GM21360 (cell line): ENCODE measurements around the gene MVK.

Source experiments
- ATAC-seq: cut with Tn5 transposase; IDR thresholded peaks from one replicate; pipeline ENCODE4 v1.9.1; 2021; ENCODE audit warnings: mild to moderate bottlenecking, moderate library complexity; ENCODE audit not compliant: unreplicated experiment

Gene MVK

DNA sequence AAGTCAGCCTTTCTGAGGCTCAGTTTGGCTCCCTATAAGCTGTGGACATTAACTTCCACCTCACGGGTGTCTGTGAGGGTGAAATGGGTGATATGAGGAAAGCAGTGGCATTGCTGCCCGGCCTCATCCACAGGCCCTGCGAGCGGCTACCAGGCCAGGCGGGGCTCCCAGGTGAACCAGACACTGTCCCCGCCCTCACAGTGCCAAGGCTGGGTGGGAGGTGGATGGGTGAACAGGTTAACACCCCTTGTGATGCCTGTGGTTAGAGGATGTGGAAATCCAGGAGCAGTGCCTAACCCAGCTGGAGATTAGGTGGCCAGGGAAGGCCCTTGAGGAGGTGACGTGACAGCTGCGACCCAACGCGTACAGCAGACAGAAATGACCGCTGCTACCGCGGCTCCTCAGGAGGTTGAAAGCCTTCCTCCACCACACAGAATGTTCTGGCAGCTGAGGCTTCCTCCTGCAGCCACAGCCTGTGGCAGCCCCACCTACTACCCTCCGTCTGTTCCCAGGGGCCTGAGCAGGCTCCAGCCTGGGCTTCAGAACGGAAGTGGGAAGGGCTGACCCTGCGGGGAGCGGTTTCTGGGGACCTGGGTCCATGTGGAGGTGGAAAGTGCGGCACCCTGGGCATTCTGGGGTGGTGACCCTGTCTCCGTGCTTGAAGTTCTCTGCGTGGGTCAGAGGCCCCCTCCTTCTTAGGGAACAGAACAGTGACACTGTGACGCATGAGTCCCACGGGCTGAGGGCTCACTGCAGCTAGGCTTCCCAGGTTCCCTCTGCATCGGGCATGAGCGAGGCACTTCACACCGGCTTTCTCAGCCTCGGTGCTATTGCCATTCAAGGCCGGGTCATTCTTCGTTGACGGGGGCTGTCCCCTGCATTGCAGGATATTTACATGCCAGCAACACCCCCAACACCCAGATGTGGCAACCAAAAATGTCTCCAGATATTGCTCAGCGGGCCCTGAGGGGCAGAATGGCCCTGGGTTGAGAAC lies 10.0 kb upstream of the MVK start:
- ATAC-seq = no peak

DNA sequence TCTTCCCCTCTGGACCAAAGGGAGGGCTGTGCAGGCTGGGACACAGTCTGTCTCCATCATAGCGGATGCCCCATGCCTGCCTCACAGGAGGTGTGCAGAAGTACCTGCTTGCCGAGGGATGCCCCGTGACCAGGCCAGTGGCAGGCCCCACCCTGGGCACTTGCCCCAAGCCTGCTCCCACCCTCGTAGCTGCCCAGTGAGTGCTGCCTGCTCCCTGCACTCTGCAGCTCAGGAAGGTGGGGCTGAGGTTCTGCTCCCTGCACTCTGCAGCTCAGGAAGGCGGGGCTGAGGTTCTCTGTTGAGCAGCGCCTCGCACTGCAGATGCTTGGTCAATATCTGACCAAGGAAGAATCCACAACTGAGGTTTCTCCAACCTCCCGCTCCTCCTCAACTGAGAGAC lies 7.2 kb upstream of the MVK start:
- ATAC-seq = no peak

GRCh38 chr12:109567296-109567695 lies 6.3 kb upstream of the MVK start:
- ATAC-seq = no peak

GRCh38 chr12:109567967-109568366 lies 5.6 kb upstream of the MVK start:
- ATAC-seq = no peak

GRCh38 chr12:109568486-109568885 lies 5.1 kb upstream of the MVK start:
- ATAC-seq = no peak

DNA sequence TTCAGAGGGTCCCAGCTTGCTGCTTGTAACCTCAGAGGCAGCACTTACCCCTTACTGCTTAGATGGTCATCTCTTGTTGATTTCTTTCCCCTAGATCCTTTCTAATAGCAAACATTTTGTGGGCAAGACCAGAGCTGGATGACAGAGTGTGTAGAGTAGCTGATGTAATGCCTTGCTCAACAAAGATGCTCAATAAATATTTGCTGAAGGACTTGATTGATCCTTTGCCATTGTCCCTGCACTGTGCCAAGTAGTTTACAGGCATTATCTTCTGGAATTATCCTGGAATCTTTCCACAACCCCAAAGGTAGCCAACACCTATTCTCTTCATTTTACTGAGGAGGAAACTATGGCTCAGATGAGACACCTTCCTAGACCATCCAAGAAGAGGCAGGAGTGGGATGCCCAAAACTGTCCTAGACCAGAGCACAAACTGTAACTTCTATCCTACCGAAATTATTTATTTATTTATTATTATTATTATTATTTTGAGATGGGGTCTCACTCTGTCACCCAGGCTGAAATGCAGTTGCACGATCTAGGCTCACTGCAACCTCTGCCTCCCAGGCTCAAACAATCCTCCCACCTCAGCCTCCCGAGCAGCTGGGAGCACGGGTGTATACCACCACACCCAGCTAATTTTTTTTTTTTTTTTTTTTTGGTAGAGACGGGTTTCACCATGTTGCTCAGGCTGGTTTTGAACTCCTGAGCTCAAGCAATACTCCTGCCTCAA lies 1.7 kb upstream of the MVK start:
- no peak for ATAC-seq

DNA sequence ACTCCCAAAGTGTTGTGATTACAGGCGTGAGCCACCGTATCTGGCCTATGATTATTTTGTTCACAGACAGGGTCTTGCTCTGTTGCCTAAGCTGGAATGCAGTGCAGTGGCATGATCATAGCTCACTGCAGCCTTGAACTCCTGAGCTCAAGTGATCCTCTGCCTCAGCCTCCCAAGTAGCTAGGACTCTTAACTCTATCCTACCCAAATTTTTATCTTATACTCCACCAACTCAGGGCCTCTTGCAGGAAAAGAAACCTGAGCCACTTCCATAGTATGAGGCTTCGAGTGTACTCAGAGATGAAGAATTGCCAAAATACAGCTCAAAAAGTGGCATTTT lies 1.1 kb upstream of the MVK start:
- ATAC-seq = no peak

GRCh38 chr12:109573914-109574244 lies 285 bp downstream of the MVK start:
- no peak for ATAC-seq

- ATAC-seq = no peak
These were observed 2.1 kb downstream of the MVK start for GRCh38 chr12:109575683-109576082.

DNA sequence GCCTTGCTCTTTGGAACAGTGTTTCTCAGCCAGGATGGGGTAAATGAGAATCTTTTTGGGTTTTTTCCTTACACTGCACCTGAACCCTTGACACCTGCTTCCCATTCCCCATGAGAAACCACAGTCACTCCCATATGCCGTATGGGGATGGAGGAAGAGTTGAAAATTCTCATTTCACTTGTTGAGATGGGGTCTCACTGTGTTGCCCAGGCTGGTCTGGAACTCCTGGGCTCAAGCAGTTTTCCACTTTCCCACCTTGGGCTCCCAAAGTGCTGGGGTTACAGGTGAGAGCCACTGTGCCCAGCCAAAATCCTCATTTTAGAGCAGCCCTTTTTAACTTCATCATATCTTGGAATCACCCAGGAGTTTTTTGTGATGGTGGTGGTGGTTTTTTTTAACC lies 3.7 kb downstream of the MVK start:
- ATAC-seq = no peak

DNA sequence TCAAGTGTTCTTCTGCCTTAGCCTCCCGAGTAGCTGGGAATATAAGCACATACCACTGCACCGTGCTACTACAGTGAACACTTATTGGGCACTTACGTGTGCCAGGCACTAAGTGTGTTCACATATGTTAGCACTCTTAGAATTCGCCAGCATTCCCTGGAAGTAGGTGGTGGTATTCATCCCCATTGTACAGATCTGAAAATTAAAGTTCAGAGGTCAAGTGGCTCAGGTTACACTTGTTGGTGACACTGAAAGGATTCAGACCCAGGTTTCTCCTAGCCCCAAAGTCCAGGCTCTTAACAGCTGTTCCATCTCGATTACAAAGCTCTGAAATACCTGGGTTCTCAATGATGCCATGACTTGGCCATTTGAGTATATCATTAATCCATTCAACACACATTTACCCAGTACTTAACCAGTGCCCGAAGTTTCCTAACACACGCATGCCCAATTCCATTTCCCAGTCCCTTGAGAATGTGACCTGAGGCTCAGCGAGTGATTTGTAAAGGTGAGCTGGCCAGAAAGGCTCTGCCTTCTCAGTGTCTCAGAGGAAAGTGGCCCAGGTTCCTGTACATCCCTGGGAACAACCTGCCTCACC lies 4.8 kb downstream of the MVK start:
- no peak for ATAC-seq

DNA sequence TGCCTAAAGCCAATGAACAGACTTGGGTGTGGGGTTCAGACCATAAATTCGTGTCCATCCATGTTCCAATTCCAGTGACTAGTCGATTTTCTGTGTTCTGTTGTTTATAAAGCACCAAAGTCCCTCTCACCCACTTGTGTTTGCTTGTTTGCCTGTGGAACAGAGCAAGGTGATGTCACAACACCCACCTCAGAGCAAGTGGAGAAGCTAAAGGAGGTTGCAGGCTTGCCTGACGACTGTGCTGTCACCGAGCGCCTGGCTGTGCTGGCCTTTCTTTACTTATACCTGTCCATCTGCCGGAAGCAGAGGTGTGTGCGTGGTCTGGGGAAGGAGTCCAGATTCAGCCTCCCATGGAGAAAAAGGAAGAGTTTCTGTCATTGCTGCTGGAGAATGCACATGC lies 6.0 kb downstream of the MVK start:
- no peak for ATAC-seq

- no peak for ATAC-seq
These were observed 6.7 kb downstream of the MVK start for GRCh38 chr12:109580272-109580671.

GRCh38 chr12:109580684-109581333 lies 7.2 kb downstream of the MVK start:
- no peak for ATAC-seq

GRCh38 chr12:109581334-109581691 lies 7.7 kb downstream of the MVK start:
- ATAC-seq = no peak

- ATAC-seq = no peak
These were observed 8.3 kb downstream of the MVK start for GRCh38 chr12:109581856-109582255.

DNA sequence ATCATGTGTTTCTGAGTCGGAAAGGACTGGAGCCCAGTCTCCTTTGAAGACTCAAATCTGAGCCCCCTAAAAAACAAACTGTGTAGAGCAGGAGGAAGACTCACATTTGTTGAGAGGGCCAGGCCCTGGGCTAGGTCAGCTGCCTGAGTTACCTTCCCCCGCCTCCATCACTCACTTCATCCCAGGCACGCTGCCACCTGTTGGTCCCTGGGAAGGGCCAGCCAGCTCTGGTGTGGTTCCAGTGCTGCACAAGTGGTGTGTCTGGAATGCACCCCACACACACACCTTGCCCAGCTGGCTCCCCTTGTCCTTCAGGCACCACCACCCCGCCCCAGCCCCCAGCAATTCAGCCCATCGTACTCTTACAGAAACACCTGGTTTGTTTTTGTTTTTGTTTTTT lies 9.0 kb downstream of the MVK start:
- no peak for ATAC-seq

DNA sequence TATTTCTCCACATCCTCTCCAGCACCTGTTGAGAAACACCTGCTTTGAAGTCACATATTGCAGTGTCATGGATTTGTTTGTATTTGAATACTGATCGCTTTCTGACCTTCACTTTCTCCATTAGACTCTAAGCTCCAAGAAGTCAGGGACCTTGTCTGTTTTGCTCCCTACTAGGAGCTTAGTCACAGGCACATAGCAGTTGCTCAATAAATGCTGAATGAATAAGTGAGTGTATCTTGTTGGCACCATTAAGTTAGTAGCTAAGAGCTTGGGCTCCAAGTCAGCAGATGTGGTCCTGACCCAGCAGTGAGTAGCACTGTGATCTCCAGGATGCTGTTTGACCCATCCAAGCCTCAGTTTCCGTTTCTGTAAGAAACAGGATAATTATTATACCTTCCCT lies 10.1 kb downstream of the MVK start:
- no peak for ATAC-seq

DNA sequence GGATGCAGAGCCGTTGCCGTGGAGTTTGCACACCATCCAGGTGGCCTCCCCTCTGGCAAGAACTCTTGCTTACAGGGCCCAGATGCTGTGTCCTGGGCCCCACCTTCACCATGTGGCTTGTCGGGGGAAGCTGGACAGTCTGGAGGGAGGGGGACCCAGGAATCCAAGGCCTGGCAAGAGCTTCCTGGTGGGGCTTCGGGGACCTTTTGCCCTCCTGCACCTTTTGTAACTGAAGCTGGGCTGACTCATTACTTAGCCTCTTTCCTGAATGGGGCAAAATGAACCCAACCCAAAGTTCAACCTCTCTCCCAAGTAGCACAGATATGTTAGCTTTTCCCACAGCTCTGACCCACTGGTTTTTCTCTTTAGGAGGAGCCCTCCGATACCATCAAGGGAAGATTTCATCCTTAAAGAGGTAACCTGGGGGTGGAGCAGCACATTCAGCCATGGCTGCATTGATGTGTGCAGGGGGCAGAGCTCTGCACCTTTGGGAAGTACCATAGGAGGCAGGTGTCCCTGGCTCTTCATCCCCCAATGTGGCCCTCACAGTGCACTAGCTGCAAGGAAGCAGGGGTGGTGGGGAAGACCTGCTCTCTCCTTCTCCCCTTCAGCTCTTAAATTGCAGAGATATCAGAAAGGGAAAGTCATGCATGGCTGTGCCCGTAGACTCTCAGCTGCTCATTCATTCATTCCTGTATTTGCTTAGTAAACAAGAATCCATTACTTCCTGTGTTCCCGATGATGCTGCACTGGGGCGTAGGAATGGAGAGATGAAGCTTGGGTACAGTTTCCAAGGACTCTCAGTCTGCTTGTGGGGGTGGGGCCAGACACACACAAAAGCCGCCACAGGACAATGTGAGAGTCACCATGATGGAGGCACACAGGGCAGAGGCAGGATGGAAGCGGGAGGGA lies 13.0 kb downstream of the MVK start:
- ATAC-seq = no peak

DNA sequence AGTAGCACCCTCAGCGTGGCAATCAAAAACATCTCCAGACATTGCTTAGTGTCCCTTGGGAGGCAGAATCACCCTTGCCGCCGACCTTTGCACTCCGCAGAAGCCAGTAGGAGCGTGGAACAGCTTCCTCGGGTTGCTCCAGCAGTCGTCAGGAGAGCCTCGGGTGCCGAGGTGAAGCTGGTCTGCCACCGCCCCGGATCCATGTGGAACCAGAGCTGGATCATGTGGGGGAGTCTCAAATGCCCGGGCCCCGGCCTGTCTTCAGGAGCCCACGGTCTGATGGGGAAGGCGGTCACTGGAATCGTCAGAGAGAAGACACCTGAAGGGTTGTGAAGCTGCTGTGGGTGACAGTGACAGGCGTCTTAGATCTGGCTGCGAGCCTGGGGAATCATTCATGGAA lies 14.3 kb downstream of the MVK start:
- ATAC-seq = no peak
